Loucy (cell line): ENCODE results near the gene DBH.

Experiments
- H2AFZ ChIP-seq: fragments of 200-600 bp; sonication (generic); 2 replicates; pipeline ENCODE4 v1.6.0; 2016; ENCODE audit warnings: antibody characterized with exemption, mild to moderate bottlenecking, low read length, moderate library complexity
- H3F3A ChIP-seq: fragments of 200-600 bp; 2 replicates; pipeline ENCODE4 v1.6.0; 2016; ENCODE audit warnings: antibody characterized with exemption, low read depth, mild to moderate bottlenecking
- H3K27me3 ChIP-seq: fragments of 200-600 bp; sonication (generic); 2 replicates; pipeline ENCODE4 v1.6.1; 2014; ENCODE audit warnings: low read length, mild to moderate bottlenecking; ENCODE audit not compliant: insufficient read depth, poor library complexity, severe bottlenecking
- H3K36me3 ChIP-seq: fragments of 200-600 bp; sonication (generic); 2 replicates; pipeline ENCODE4 v1.6.1; 2016; ENCODE audit warnings: low read length; ENCODE audit not compliant: insufficient read depth
- H3K4me1 ChIP-seq: fragments of 200-600 bp; sonication (generic); 2 replicates; pipeline ENCODE4 v1.5.1; 2014; ENCODE audit warnings: low read length, mild to moderate bottlenecking; ENCODE audit not compliant: insufficient read depth, poor library complexity, severe bottlenecking
- H3K4me2 ChIP-seq: fragments of 200-600 bp; sonication (generic); 2 replicates; pipeline ENCODE4 v1.6.0; 2014; ENCODE audit warnings: antibody characterized with exemption, low read length, low read depth, mild to moderate bottlenecking; ENCODE audit not compliant: poor library complexity, severe bottlenecking
- H3K4me3 ChIP-seq: fragments of 200-600 bp; sonication (generic); 2 replicates; pipeline ENCODE4 v1.5.1; 2014; ENCODE audit warnings: low read length, mild to moderate bottlenecking, mixed read lengths; ENCODE audit not compliant: poor library complexity, severe bottlenecking
- H3K79me2 ChIP-seq: fragments of 200-600 bp; sonication (generic); 2 replicates; pipeline ENCODE4 v1.6.1; 2014; ENCODE audit warnings: low read length; ENCODE audit not compliant: insufficient read depth
- H3K9ac ChIP-seq: fragments of 200-600 bp; sonication (generic); 2 replicates; pipeline ENCODE4 v1.6.0; 2014; ENCODE audit warnings: mild to moderate bottlenecking, low read depth, low read length, moderate library complexity; ENCODE audit not compliant: poor library complexity, severe bottlenecking
- H3K9me2 ChIP-seq: fragments of 200-600 bp; sonication (generic); replicated peaks from 2 replicates; pipeline ENCODE4 v1.6.1; 2016; ENCODE audit warnings: low read depth, low read length, mixed read lengths
- H3K9me3 ChIP-seq: fragments of 200-600 bp; sonication (generic); 2 replicates; pipeline ENCODE4 v1.6.1; 2014; ENCODE audit warnings: mild to moderate bottlenecking, antibody characterized with exemption, low read length, low read depth; ENCODE audit not compliant: insufficient read depth
- H4K20me1 ChIP-seq: fragments of 200-600 bp; sonication (generic); 2 replicates; pipeline ENCODE4 v1.6.0; 2014; ENCODE audit warnings: antibody characterized with exemption, low read length, mild to moderate bottlenecking; ENCODE audit not compliant: insufficient read depth, poor library complexity, severe bottlenecking
- CTCF ChIP-seq: fragments of 200-600 bp; sonication (generic); conservative IDR thresholded peaks from 2 replicates; pipeline ENCODE4 v1.5.1; 2014; ENCODE audit warnings: mild to moderate bottlenecking, antibody characterized with exemption, low read length
- EZH2phosphoT487 ChIP-seq: fragments of 200-600 bp; IDR thresholded peaks from 2 replicates; pipeline ENCODE4 v1.6.1; 2018; ENCODE audit warnings: antibody characterized with exemption, mild to moderate bottlenecking, moderate library complexity, borderline replicate concordance

The DBH gene

GRCh38 chr9:133594310-133594709 lies 41.9 kb upstream of the DBH start:
- H3K4me2 ChIP-seq = no peak overlapping the region
- no peaks in the 10 kb centered on the region for H3F3A ChIP-seq
- no peaks in the 10 kb centered on the region for H4K20me1 ChIP-seq
- H3K4me3 ChIP-seq = no peak overlapping the region
- no peaks in the 10 kb centered on the region for H3K36me3 ChIP-seq
- no peak for TF ChIP-seq CTCF
- TF ChIP-seq EZH2phosphoT487 = no peak
- no peak overlapping the region for H2AFZ ChIP-seq
- H3K9me3 ChIP-seq = peaks cover 14% of the 10 kb centered on the region; the same call in 1 of the 2 replicates
- no peaks in the 10 kb centered on the region for H3K27me3 ChIP-seq
- no peaks in the 10 kb centered on the region for H3K9me2 ChIP-seq
- no peaks in the 10 kb centered on the region for H3K79me2 ChIP-seq
- H3K4me1 ChIP-seq = no peaks in the 10 kb centered on the region
- no peak overlapping the region for H3K9ac ChIP-seq

DNA sequence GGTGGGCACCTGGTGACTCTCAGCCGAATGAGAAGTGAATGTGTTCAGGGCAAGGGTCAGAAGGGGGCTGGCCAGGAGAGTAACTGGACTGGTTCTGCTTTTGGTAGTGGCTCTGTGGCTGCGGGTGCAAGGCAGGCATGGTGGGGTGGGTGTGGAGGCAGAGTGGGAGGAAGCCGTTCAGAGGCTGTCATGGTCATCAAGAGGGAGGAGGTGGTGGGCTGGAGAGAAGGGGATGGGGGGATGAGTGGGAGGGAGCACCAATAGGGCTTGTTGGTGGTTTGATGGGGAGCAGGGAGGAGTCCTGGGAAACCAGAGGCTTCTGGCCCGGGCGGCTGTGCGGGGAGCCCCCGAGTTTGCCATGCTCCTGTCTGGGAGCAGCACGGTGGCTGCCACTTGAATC lies 40.3 kb upstream of the DBH start:
- no peak for TF ChIP-seq CTCF
- no peak for TF ChIP-seq EZH2phosphoT487
- H3K9me3 ChIP-seq = peaks cover 14% of the 10 kb centered on the region; the same call in 1 of the 2 replicates
- H3K4me3 ChIP-seq = no peak overlapping the region
- H3K79me2 ChIP-seq = no peaks in the 10 kb centered on the region
- H4K20me1 ChIP-seq = no peaks in the 10 kb centered on the region
- H3K36me3 ChIP-seq = no peaks in the 10 kb centered on the region
- no peak overlapping the region for H2AFZ ChIP-seq
- H3K27me3 ChIP-seq = no peaks in the 10 kb centered on the region
- H3K9me2 ChIP-seq = no peaks in the 10 kb centered on the region
- H3K4me2 ChIP-seq = no peak overlapping the region
- no peaks in the 10 kb centered on the region for H3F3A ChIP-seq
- no peaks in the 10 kb centered on the region for H3K4me1 ChIP-seq
- no peak overlapping the region for H3K9ac ChIP-seq

GRCh38 chr9:133597316-133597957 lies 38.7 kb upstream of the DBH start:
- TF ChIP-seq EZH2phosphoT487 = no peak
- no peak for TF ChIP-seq CTCF
- Histone ChIP-seq H4K20me1 (no peaks in the 10 kb centered on the region), H3K4me3 (no peak overlapping the region), H2AFZ (no peak overlapping the region), H3K27me3 (no peaks in the 10 kb centered on the region), H3K9ac (no peak overlapping the region), H3K79me2 (no peaks in the 10 kb centered on the region), H3F3A (no peaks in the 10 kb centered on the region), H3K36me3 (no peaks in the 10 kb centered on the region), H3K9me2 (no peaks in the 10 kb centered on the region), H3K9me3 (peaks cover 14% of the 10 kb centered on the region; the same call in 1 of the 2 replicates), H3K4me2 (no peak overlapping the region), H3K4me1 (no peaks in the 10 kb centered on the region)
